NCI-H187 (cell line): ENCODE measurements around the gene LIN54.
A peak's percentile ranks its signal among the peaks of the same experiment; 100 is the strongest.

ENCODE experiments used
- DNase-seq, 2 experiments: peaks; one replicate each; lab custom pipeline; 2025; lab: John Stamatoyannopoulos, UW

Gene LIN54

DNA sequence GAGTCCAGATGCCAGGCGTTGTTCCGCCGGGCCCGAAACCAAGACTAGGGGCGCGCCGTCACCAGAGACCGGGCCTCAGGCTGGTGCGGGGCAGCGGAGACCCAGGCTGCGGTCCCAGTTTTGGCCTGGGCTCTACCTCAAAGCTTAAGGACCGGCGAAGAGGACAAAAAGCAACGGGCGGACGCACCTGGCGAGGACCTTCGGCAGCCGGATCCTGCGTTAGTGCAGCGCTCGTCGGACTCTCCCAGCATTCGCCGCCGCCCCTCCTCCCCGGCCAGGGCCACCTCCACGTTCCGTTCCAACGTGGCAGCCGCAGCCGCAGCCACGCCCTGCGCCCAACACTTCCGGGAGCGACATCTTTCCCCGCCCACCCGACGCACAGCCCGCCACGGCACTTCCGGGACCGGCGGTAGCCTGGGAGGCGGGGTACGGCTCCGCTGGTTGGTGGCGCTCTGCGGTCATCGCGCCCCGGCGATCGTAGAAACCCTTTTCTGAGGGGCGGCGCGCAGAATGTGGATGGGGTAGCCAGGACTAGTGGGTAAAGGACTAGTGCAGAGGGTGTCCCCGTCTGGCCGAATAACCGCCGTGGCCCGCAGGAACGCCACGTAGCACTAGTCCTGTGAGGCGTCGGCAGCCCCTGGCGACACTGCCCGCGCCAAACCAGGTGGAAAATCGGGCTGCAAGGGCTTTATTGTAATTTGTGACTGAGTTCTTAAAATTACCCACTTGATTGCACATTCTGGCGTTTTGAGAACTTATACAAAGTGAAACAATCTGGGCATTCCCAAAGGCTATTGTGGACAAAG is 119.5 kb downstream of the LIN54 start, which contains the start of gene SEC31A:
TSS of gene SEC31A (minus strand) at position 253 of the 806 bp plus-strand sequence. CDS start 9,217 bp downstream, outside the sequence.
- DNase-seq: peak; percentile 92 to 98

DNA sequence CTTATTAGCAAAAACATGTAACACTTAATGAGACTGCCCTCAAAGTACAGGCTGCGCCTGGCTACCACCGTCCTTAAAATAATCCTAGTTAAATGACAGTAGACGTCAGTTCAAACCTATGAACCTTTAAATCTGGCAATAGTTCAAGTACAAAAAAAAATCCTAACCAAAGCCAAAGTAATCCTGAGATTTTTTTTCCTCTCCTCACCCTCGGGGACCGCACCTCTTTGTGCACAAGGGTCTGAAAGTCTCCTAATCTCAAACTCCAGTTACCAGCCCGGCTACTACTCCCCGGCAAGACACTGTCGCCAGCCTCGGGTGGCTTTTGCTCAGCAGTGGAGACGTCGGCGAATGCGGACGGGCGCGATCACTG is 120.1 kb downstream of the LIN54 start:
- peak in 1 of 2 experiments; percentile 67 for DNase-seq

DNA sequence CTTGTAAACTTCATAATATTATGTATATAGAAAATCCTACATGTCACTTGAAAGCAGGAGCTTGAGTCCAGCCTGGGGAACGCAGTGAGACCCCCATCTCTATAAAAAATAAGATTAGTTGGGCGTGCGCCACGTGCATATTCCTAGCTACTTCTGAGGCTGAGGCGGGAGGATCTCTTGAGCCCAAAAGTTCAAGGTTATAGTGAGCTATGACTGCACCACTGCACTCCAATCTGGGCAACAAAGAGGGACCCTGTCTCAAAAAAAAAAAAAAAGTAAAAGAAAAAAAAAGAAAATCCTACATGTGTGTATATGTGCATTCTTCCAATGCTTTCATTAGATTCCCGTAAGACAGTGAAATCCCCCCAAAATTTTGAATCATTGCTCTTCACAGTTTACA is 121.3 kb downstream of the LIN54 start:
- no peak for DNase-seq

DNA sequence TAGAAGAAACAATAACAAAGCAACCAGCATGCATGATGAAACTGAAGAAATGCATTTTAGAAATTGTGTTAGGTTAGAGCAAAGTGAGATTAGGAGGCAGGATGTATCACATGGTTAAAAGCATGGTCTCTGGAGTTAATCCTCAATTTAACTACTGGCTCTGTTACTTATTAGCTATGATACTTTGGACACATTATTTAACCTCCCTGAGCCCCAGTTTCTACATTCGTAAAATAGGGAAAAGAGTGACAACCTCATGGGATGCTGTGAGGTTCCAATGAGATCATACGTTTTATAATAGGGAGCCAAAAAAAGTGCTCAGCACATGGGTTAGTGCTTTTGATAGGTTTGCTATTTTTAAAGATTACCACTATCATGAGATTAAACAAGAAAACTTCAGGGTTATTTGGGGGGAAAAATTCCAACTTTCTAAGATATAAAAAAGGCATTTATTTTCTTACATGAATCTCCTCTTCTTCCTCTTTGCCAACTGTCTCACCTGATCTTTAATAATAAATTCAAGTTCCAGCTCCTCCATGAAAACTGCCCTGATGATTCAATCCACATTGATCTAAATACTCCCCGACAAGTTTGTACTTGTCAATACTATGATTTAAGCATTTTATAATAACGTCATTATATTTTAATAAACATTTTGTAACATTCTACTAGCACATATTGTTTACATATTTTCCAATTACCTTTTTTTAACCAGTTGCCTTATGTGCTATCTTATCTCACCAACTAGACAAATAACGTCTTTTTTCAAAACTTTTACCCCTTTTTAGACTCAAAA is 124.3 kb downstream of the LIN54 start:
- DNase-seq: no peak

DNA sequence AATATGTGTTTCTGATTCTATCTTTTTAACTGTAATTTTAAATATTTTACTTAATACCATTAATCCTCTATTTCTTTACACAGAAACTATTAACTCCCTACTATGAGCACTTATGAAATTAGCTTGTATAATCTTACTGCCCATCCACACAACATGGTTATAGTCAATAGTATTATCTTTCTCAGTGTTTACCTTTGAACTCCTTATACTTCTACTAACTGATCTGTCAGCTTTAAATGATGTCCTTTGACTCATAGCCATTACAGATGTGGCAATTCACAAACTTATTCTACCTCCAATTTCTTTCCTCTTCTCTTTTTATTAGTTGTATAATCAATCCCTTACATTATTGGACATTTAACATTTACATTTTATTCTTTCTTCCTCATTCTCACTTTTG is 125.2 kb downstream of the LIN54 start:
- no peak for DNase-seq
